ENCODE data around the gene EXOSC6. TPM values are rescaled to one million over a fixed set of nuclear protein-coding genes. Genes with fewer than 3 reads are reported as not detected.

The EXOSC6 gene
- total RNA-seq, 1 donor from 2014 or later, result 62.8 TPM

- Mint-ChIP-seq H3K36me3 (ENCODE audit: unreplicated experiment) (no peaks in the 10 kb centered on the region), H3K4me3 (ENCODE audit: unreplicated experiment) (no peak overlapping the region), H3K4me1 (ENCODE audit: low read depth, unreplicated experiment) (no peaks in the 10 kb centered on the region), H3K9me3 (ENCODE audit: unreplicated experiment) (peaks cover 5% of the 10 kb centered on the region), H3K27ac (ENCODE audit: unreplicated experiment) (peak overlapping the region; percentile 38), H3K27me3 (ENCODE audit: unreplicated experiment) (no peaks in the 10 kb centered on the region)
- no peak for DNase-seq
- TF ChIP-seq CTCF (IDR thresholded peaks at IDR 0.05; ENCODE audit: partially characterized antibody, unreplicated experiment), result no peak
Observed at GRCh38 chr16:70258946-70259345, 7.2 kb upstream of the EXOSC6 start.

GRCh38 chr16:70258065-70258464 lies 6.3 kb upstream of the EXOSC6 start:
- no peak for TF ChIP-seq CTCF (IDR thresholded peaks at IDR 0.05; ENCODE audit: partially characterized antibody, unreplicated experiment)
- H3K9me3 Mint-ChIP-seq (ENCODE audit: unreplicated experiment), result peaks cover 5% of the 10 kb centered on the region
- no peaks in the 10 kb centered on the region for H3K36me3 Mint-ChIP-seq (ENCODE audit: unreplicated experiment)
- no peak overlapping the region for H3K4me3 Mint-ChIP-seq (ENCODE audit: unreplicated experiment)
- H3K27me3 Mint-ChIP-seq (ENCODE audit: unreplicated experiment), result no peaks in the 10 kb centered on the region
- H3K27ac Mint-ChIP-seq (ENCODE audit: unreplicated experiment), result no peak overlapping the region
- no peak for DNase-seq
- no peaks in the 10 kb centered on the region for H3K4me1 Mint-ChIP-seq (ENCODE audit: low read depth, unreplicated experiment)

- H3K27ac Mint-ChIP-seq (ENCODE audit: unreplicated experiment), result no peak overlapping the region
- H3K4me1 Mint-ChIP-seq (ENCODE audit: low read depth, unreplicated experiment), result no peaks in the 10 kb centered on the region
- no peaks in the 10 kb centered on the region for H3K36me3 Mint-ChIP-seq (ENCODE audit: unreplicated experiment)
- DNase-seq, result no peak
- H3K4me3 Mint-ChIP-seq (ENCODE audit: unreplicated experiment), result no peak overlapping the region
- H3K9me3 Mint-ChIP-seq (ENCODE audit: unreplicated experiment), result peaks cover 5% of the 10 kb centered on the region
- H3K27me3 Mint-ChIP-seq (ENCODE audit: unreplicated experiment), result peaks cover under 1% of the 10 kb centered on the region
- TF ChIP-seq CTCF (IDR thresholded peaks at IDR 0.05; ENCODE audit: partially characterized antibody, unreplicated experiment), result no peak
Observed at GRCh38 chr16:70257391-70257790, 5.7 kb upstream of the EXOSC6 start.

GRCh38 chr16:70255574-70255973 lies 3.8 kb upstream of the EXOSC6 start:
- H3K27me3 Mint-ChIP-seq (ENCODE audit: unreplicated experiment), result peaks cover 5% of the 10 kb centered on the region
- H3K9me3 Mint-ChIP-seq (ENCODE audit: unreplicated experiment), result peaks cover 8% of the 10 kb centered on the region
- no peaks in the 10 kb centered on the region for H3K4me1 Mint-ChIP-seq (ENCODE audit: low read depth, unreplicated experiment)
- no peak overlapping the region for H3K4me3 Mint-ChIP-seq (ENCODE audit: unreplicated experiment)
- no peak for DNase-seq
- no peaks in the 10 kb centered on the region for H3K36me3 Mint-ChIP-seq (ENCODE audit: unreplicated experiment)
- TF ChIP-seq CTCF (IDR thresholded peaks at IDR 0.05; ENCODE audit: partially characterized antibody, unreplicated experiment), result no peak
- H3K27ac Mint-ChIP-seq (ENCODE audit: unreplicated experiment), result no peak overlapping the region

- Mint-ChIP-seq H3K4me1 (ENCODE audit: low read depth, unreplicated experiment) (no peaks in the 10 kb centered on the region), H3K36me3 (ENCODE audit: unreplicated experiment) (no peaks in the 10 kb centered on the region)
- TF ChIP-seq CTCF (IDR thresholded peaks at IDR 0.05; ENCODE audit: partially characterized antibody, unreplicated experiment), result no peak
Observed at GRCh38 chr16:70254965-70255286, 3.2 kb upstream of the EXOSC6 start.

More at GRCh38 chr16:70254965-70255286, 3.2 kb upstream of the EXOSC6 start:
- Mint-ChIP-seq H3K9me3 (ENCODE audit: unreplicated experiment) (peaks cover 13% of the 10 kb centered on the region), H3K4me3 (ENCODE audit: unreplicated experiment) (no peak overlapping the region), H3K27me3 (ENCODE audit: unreplicated experiment) (peaks cover 5% of the 10 kb centered on the region), H3K27ac (ENCODE audit: unreplicated experiment) (no peak overlapping the region)
- no peak for DNase-seq

Data from glutamatergic neuron (in vitro differentiated cells).